Cardiac fibroblast (primary cell): Measurements from ENCODE around the gene LANCL2.

Source experiments
- DNase-seq, 2 donors: peaks; one replicate each; pipeline versions ENCODE4 v3.0.0 to v3.0.0-alpha.2; 2010; ENCODE audit warnings: low read depth in 2 of 2
- H3K4me3 ChIP-seq, 2 donors: replicated peaks in 1 of 2; 1 replicate in 1 of 2; 2 replicates in 1 of 2; pipeline ENCODE4 v1.5.1; 2011; ENCODE audit warnings: low read depth in 2 of 2, low read length in 2 of 2, mild to moderate bottlenecking in 2 of 2, moderate library complexity in 1 of 2
- CTCF ChIP-seq: IDR thresholded peaks from one replicate; pipeline ENCODE4 v1.5.1; 2011; ENCODE audit warnings: low read depth, mild to moderate bottlenecking, low read length, inconsistent platforms

The LANCL2 gene

DNA sequence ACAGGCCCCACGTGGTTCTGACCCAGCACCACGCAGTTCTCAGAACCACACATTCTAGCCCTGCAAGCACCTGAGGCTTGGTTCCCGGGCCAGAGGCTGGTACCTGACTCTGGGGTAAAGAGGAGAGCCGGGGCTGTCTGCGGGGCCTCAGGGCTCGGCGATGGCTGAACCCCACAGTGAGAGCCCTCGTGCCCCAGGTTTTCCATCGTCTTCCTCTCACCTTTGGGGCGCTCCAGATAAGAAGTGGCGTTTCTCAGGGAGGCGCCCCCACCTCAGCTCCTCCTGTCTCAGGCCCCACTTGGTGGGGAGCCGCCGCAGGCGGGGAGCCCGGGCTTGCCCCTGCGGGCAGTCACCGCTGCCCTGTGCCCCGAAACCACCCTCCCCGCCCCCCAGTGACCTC lies 2.2 kb upstream of the LANCL2 start:
- no peak overlapping the region for H3K4me3 ChIP-seq
- no peak for TF ChIP-seq CTCF
- no peak for DNase-seq

DNA sequence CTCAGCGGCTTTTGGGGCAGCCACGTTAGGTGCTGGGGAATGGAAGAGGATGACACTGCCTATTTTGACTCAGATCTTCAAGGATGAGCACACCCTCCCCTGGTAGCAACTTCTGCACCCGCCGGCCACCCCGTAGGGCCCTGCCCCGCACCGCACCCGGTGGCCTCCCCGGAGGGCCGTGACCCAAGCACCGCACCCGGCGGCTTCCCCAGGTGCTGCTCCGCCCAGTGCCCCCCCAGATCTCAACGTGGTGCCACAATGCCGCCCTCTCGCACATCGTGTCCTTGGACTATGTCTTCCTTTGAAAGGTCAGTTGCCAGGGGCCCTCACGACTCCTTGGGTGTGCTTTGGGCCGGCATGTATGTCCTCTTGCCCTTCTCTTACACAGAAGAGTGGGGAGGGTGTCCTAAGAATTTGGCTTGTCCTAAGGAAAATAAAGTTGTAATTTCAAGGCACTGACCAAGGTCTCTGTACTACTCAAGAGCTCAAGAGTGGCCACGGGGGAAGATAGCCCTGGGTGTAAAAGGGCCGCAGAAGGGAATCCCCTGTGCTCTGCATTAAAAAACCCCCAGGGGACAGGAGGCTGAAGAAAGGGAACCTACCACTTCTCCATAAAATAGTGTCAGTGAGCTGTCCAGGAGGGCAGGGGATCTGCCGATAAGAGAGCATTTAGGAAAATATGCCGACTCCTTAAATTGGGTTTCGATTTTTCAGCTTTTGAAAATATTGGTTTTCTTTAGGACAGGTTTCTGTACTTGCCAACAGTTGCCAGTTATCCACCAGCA lies 1.6 kb upstream of the LANCL2 start:
- no peak overlapping the region for H3K4me3 ChIP-seq
- TF ChIP-seq CTCF = no peak
- DNase-seq = no peak

- DNase-seq = peak; percentile 98
- no peak for TF ChIP-seq CTCF
- H3K4me3 ChIP-seq = peak overlapping the region; percentile 82 to 89
Observed at GRCh38 chr7:55365675-55366460, 731 bp downstream of the LANCL2 start.

DNA sequence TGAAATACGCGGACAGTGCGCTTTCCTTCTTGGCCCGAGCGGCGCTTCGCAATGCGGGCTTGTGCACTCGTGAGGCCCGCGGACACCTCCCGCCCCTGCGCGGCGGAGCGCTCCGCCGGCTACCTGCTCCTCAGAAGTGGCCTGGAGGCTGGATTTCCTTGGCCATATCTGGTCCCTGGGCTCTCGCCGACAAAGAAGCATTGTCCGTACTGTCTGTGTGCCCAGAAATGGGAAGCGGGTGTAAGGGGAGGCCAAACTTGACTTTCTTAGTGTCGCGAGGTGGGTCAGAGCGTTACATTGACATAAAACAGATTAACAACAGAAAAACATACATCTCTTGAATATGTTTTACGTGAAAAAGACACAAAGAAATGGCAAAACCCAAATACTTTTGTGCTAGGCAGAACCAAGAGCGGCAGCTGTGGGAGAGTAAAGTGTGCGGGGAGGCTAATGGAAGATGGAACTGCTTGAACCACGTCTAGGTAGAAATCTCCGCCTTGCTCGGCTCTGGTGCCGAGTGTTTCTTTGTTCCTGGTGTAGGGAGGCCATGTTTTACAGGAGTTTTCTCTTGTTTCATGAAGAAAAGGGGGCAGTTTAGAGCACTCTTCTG lies 1.4 kb downstream of the LANCL2 start:
- DNase-seq = peak; percentile 10 to 11
- H3K4me3 ChIP-seq = peak overlapping the region; percentile 82 to 89
- no peak for TF ChIP-seq CTCF

DNA sequence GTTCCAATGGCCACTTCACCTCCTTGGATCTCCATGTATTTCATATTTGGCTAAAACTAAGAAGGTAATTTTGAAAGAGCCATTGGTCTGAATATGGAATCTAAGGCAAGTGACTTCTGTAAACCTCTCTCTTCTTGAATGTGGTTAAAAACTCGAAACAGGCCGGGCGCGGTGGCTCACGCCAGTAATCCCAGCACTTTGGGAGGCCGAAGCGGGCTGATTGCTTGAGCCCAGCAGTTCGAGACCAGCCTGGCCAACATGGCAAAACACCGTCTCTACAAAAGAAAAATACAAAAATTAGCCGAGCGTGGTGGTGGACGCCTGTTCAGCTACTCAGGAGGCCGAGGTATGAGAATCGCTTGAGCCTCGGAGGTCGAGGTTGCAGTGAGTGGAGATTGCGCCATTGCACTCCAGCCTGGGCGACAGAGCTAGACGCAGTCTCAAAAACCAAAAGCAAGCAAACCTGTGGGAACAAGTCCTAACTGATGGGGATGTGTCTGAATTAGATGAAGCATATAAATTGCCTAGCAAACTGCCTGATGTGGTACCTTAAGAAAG lies 2.2 kb downstream of the LANCL2 start:
- no peak for TF ChIP-seq CTCF
- H3K4me3 ChIP-seq = peak overlapping the region in 1 of 2 donors; percentile 82
- DNase-seq = no peak

- no peak for TF ChIP-seq CTCF
- no peak overlapping the region for H3K4me3 ChIP-seq
- peak; percentile 84 to 96 for DNase-seq
Observed at GRCh38 chr7:55369427-55370400, 4.6 kb downstream of the LANCL2 start.
